MCF 10A (cell line): Measurements from ENCODE around the gene FIZ1. TPM values are rescaled to one million over a fixed set of nuclear protein-coding genes. Genes with fewer than 3 reads are reported as not detected.

Experiments used
- BruUV-seq: library from RNA; stranded (reverse); fragments of 400-500 nt; replicated peaks from 2 replicates; lab custom pipeline; 2021; lab: Mats Ljungman, UMichigan
- CTCF ChIA-PET: fragments of 300-600 bp; sonication (Branson Sonifier 250); formaldehyde crosslinking; extraction: SDS; loops from one replicate; lab custom pipeline; 2021; ENCODE audit warnings: antibody characterized with exemption, inconsistent platforms; lab: Yijun Ruan, JAX
- POLR2A ChIA-PET: fragments of 300-600, 350-650 bp; sonication (Branson Sonifier 250); formaldehyde crosslinking; extraction: SDS; loops from one replicate; lab custom pipeline; 2020; ENCODE audit warnings: antibody characterized with exemption, inconsistent platforms; lab: Yijun Ruan, JAX
- DNase-seq: peaks from one replicate; pipeline ENCODE4 v3.0.0-alpha.2; 2018; ENCODE audit not compliant: unreplicated experiment
- H3K27ac Mint-ChIP-seq: one replicate; pipeline ENCODE4 v1.8.0; 2022; ENCODE audit warnings: mild to moderate bottlenecking, low read depth, mixed read lengths; ENCODE audit not compliant: unreplicated experiment
- H3K27me3 Mint-ChIP-seq: one replicate; pipeline ENCODE4 v1.8.0; 2022; ENCODE audit warnings: mixed read lengths; ENCODE audit not compliant: insufficient read depth, unreplicated experiment
- H3K36me3 Mint-ChIP-seq: one replicate; pipeline ENCODE4 v1.8.0; 2022; ENCODE audit warnings: mild to moderate bottlenecking, moderate library complexity, mixed read lengths; ENCODE audit not compliant: insufficient read depth, unreplicated experiment
- H3K4me1 Mint-ChIP-seq: one replicate; pipeline ENCODE4 v1.8.0; 2022; ENCODE audit warnings: mixed read lengths; ENCODE audit not compliant: insufficient read depth, unreplicated experiment
- H3K4me3 Mint-ChIP-seq: one replicate; pipeline ENCODE4 v1.8.0; 2022; ENCODE audit warnings: mild to moderate bottlenecking, moderate library complexity, mixed read lengths; ENCODE audit not compliant: unreplicated experiment
- H3K9me3 Mint-ChIP-seq: one replicate; pipeline ENCODE4 v1.8.0; 2022; ENCODE audit warnings: mixed read lengths; ENCODE audit not compliant: unreplicated experiment
- intact Hi-C: fragments of 100-400 bp; cut with micrococcal nuclease; formaldehyde crosslinking; loops from 2 replicates; pipeline ENCODE4 v1.14.1; 2022
- total RNA-seq: library from RNA; stranded (reverse); gene quantifications from 2 replicates; pipeline ENCODE4 v1.2.3, GENCODE V29; 2022
- TF ChIP-seq, protein P1 (sequence below): fragments of 200-600 bp; IDR thresholded peaks from one replicate; pipeline ENCODE4 v1.8.0; 2022; ENCODE audit warnings: antibody characterized with exemption, mild to moderate bottlenecking; ENCODE audit not compliant: unreplicated experiment

The FIZ1 gene
- total RNA-seq, 1 experiment from 2014 or later = 16.3 TPM

DNA sequence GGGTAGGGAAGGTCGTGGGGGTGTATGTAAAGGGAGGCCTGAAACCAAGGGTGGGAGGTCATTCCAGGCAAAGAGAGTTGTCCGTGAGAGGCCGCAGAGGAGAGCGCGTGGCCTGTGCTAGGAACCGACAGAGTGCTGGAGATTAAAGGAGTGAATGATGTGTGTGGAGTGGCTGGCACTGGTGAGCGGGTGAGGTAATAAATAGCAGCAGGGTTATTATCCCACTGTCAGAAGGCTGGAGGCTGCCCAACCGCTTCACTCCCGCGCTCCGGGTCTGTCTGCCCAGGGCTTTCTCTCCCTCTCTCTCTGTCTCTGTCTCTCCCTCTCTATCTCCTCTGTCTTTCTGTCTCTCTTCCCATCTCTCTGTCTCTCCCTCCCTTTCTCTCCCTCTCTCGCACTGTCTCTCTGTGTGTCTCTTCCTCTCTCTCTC is 36.0 kb downstream of the FIZ1 start:
- no TSS peak for BruUV-seq
- Mint-ChIP-seq H3K27ac (no peak overlapping the region), H3K36me3 (no peaks in the 10 kb centered on the region), H3K4me1 (no peaks in the 10 kb centered on the region), H3K4me3 (no peak overlapping the region), H3K27me3 (peaks cover 25% of the 10 kb centered on the region), H3K9me3 (no peaks in the 10 kb centered on the region)
- intact Hi-C loops = no loop called here
- CTCF ChIA-PET = no interaction called here
- POLR2A ChIA-PET = no interaction called here
- TF ChIP-seq, protein P1, sequence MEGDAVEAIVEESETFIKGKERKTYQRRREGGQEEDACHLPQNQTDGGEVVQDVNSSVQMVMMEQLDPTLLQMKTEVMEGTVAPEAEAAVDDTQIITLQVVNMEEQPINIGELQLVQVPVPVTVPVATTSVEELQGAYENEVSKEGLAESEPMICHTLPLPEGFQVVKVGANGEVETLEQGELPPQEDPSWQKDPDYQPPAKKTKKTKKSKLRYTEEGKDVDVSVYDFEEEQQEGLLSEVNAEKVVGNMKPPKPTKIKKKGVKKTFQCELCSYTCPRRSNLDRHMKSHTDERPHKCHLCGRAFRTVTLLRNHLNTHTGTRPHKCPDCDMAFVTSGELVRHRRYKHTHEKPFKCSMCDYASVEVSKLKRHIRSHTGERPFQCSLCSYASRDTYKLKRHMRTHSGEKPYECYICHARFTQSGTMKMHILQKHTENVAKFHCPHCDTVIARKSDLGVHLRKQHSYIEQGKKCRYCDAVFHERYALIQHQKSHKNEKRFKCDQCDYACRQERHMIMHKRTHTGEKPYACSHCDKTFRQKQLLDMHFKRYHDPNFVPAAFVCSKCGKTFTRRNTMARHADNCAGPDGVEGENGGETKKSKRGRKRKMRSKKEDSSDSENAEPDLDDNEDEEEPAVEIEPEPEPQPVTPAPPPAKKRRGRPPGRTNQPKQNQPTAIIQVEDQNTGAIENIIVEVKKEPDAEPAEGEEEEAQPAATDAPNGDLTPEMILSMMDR = no peak
- DNase-seq = no peak

DNA sequence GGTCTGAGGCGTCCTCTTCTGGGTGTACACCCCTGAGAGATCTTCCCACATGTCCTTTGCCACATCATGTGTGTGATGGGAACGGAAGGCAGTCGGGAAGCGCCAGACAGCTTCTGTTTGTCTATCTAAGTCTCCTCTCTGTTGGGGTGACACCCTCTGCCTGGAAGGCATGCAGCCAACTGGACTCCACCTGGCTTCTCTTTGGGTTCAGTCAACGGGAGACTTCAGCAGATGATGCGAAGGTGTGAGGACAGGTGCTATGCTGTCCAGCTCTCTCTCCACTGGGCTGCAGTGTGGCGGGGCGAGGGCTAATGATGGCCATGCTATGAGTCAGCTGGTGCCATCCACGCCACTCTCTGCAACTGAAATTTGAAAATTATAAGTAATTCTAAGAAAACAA is 39.6 kb downstream of the FIZ1 start:
- TF ChIP-seq, protein P1 = no peak
- H3K36me3 Mint-ChIP-seq = no peaks in the 10 kb centered on the region
- no peaks in the 10 kb centered on the region for H3K4me1 Mint-ChIP-seq
- H3K9me3 Mint-ChIP-seq = no peaks in the 10 kb centered on the region
- H3K4me3 Mint-ChIP-seq = no peak overlapping the region
- intact Hi-C loops = no loop called here
- peaks cover 25% of the 10 kb centered on the region for H3K27me3 Mint-ChIP-seq
- no TSS peak for BruUV-seq
- POLR2A ChIA-PET = no interaction called here
- no peak overlapping the region for H3K27ac Mint-ChIP-seq
- CTCF ChIA-PET = interaction anchor here (1.0 kb wide), 1 partner anchor 42 kb away, joined by 3 read pairs; no protein-coding TSS in a partner anchor
- DNase-seq = no peak

DNA sequence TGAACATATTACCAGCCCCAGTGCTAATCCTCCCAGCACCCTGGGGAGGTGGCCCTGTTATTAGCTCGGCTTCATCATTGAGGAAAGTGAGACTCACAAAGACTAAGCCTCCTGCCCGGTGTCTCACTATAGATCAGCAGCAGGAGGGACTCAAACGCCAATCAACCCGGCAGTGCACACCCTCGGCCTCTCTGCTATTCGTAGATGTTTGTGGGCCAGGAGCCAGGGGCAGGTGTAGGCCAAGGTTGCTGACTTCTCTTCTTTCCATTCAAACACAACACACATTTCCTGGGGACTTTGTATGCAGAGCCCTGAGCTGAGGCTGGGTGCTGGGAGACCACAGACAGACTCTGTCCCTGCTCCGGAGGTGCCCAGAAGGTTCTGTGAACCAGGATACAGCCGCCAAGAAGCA is 44.6 kb downstream of the FIZ1 start:
- TF ChIP-seq, protein P1 = no peak
- Mint-ChIP-seq H3K4me3 (no peak overlapping the region), H3K27ac (no peak overlapping the region), H3K4me1 (peaks cover 9% of the 10 kb centered on the region), H3K36me3 (no peaks in the 10 kb centered on the region), H3K27me3 (peaks cover 1% of the 10 kb centered on the region), H3K9me3 (no peaks in the 10 kb centered on the region)
- no peak for DNase-seq
- ChIA-PET CTCF (interaction anchor here (0.6 kb wide), 1 partner anchor 60 kb away, joined by 3 read pairs; no protein-coding TSS in a partner anchor), POLR2A (no interaction called here)
- BruUV-seq = no TSS peak
- intact Hi-C loops = no loop called here

DNA sequence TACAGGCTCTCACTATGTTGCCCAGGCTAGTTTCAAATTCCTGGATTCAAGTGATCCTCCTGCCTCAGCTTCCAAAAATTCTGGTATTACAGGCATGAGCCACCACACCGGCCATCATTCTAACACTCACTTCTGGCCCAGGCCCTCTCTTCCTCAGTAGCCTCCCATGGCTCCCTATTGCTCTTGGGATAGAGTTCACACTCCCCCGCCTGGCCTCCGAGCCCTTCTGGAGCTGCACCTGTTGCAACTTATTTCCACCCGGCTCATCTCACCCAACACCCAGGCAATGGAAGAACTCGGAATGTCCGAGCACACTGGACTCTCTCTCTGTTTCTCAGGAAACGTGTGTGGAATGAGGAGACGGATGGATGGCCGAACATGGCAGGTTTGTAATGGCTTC is 45.0 kb downstream of the FIZ1 start:
- no peak for DNase-seq
- Mint-ChIP-seq H3K4me3 (no peak overlapping the region), H3K4me1 (peaks cover 9% of the 10 kb centered on the region), H3K9me3 (no peaks in the 10 kb centered on the region), H3K27ac (no peak overlapping the region), H3K27me3 (no peaks in the 10 kb centered on the region), H3K36me3 (no peaks in the 10 kb centered on the region)
- ChIA-PET POLR2A (no interaction called here), CTCF (interaction anchor here (0.6 kb wide), 1 partner anchor 32 kb away, joined by 3 read pairs; no protein-coding TSS in a partner anchor)
- intact Hi-C loops = no loop called here
- TF ChIP-seq, protein P1 = no peak
- no TSS peak for BruUV-seq
